GM19452 (cell line): ENCODE measurements around the gene C20orf204.

ENCODE experiments used
- ATAC-seq: cut with Tn5 transposase; IDR thresholded peaks from one replicate; pipeline ENCODE4 v1.9.1; 2021; ENCODE audit not compliant: unreplicated experiment

Gene C20orf204

DNA sequence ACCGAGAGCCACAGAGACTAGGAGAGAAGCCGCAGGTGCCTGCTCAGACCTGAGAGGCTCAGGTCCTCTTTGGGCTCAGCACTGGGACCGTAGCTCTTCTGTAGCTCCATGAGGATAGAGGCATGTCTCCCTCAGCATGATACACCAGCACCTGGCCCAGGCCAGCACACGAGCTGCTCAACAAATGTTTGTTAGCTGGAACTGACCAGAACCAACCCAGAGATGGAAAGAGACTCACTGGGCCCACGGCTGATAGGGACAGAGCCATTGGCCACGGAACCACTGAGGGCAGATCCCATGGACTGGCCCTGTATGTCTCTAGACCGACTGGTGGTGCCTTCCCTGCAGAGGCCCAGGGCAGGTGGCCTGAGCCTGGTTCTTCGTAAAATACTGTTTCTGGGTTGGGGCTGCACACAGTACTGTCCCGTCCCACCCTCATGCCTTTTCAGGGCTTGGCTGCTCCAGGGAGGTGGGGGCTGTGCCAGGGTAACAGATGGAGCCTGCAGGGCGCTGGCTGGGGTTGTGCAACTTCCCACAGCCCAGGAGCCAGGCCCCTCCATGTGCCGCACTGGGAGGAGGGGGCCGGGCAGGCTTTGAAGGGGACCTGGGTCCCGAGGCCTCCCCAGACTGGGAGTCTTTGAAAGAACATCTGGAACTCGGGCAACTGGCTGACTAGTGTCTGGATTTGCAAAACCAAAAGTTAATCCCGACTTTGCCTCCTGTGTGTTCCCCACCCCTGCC lies 5.2 kb downstream of the C20orf204 start:
- ATAC-seq = no peak

DNA sequence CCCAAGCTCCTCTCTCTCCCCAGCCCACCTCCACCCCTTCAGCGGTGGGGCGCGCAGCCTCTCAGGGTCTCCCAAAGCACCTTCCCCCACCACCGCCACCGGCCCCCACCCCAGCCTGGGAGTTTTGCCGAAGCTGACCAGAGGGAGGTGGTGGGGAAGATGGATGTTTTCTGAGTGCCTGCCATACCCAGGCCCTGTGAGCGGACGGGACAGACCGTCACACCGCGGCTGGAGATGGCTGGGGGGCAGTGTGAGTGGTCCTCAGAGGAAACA lies 5.7 kb downstream of the C20orf204 start:
- no peak for ATAC-seq

DNA sequence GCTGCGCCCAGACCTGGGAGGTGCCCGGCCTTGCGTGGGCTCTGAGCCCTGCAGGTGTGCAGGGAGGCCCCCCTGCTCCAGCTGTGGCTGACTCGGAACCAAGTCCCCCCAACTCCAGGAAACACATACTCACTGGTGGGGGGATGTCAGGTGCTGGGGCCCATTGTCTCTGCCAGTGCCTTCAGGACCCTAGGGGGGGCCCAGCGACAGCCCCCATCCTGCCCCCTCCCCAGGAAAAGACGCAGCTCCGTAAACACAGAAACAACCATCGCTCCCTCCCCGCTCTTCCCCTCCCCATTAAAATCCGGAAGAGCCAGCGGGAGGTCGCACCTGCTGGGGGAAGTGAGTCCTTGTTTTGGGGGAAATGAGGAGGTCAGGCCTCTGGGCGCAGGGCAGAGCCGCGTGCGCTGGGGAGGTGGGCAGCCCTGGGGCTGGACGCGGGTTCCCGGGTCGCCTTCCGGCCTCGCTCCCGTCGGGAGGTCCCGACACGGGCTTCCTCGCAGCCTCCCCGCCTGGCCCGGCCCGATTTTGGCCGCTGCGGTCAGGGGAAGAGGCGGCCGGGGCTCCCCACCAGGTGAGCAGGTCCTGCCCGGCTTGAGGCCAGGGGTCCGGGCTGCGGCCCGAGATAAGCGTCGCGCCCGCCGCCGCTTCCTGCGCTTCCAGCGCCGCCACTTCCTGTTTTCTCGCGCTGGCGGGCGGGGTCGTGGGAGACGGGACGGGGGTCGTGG lies 6.2 kb downstream of the C20orf204 start:
- no peak for ATAC-seq

DNA sequence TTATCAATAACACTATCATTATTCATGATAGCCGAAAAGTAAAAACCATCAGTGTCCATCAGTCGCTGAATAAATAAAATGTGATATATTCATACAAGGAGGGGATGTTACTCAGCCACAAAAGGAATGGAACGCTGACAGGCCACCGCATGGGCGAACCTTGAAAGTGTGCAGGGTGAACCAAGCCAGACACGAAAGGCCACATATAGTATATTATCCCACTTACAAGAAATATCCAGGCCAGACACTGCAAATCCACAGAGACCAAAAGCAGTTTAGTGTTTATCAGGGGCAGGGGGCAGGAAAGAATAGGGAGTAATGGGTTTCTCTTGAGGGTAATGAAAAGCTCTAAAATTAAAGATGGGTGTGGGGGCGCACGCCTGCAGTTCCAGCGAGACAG lies 7.8 kb downstream of the C20orf204 start:
- no peak for ATAC-seq

DNA sequence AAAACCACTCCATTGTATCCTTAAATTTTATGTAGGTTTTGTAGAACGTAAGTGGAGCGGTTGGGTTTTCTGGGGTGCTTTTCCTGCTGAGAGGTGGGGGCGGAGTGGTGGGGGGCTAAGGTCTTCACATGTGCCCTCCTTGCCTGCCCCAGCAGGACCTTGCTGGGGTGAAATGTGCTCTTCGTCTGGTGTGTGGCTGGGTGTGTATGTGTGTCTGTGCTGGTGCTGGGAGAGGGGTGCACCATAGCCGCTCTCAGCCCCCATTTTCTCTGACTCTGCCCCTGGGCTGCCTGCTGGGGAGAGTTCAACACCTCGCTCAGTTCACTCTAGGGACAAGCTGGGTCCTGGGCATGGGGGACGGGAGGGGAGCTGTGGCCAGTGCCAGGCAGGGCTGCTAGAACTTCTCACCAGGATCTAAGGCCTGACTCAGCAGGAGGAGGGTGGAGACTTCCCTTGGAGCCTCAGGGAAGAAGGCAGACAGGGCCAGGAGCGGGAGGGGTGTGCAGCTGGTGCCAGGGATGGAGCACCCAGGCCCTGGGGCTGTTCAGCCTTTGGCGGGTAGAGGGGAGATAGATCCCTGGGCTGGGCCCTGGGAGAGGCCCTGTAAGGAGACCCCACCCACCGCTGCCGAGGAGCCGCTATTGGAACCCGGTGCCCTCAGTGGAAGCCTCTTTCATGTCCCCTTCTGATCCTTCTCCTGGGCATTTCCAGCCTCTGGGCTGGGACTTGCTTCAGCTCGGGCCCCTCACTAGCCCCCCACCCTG lies 8.7 kb downstream of the C20orf204 start:
- no peak for ATAC-seq

DNA sequence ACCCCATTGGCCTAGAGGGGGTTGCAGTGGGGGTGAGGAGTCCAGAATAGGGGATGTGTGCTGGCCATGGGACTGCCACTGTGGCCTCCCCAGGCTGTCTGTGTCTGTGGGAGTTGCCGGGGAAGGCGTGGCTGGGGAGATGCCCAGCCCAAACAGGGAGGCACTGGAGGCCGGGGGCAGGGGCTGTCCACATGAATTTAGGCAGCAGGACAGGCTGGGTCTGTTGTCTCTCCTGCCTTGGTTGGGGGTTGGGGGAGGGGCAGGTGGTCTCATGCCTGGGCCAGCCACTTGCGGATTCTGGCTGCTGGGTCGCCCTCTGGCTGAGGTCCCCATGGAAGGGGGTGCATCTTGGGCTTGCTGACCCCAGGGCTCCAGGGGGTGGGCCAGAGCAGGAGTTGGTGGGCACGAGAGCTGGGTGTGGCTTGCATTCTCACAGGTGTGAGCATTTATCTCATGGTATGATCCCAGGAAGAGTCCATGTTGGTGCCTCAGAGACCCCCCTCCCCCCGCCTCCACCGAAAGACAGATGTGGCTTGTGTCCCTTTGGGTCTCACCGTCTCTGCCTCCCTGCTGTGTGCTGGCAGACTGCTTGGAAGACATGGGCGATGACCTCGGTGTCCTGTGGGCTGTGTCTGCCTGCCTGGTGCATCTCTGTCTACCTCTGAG lies 9.5 kb downstream of the C20orf204 start:
- ATAC-seq = no peak

DNA sequence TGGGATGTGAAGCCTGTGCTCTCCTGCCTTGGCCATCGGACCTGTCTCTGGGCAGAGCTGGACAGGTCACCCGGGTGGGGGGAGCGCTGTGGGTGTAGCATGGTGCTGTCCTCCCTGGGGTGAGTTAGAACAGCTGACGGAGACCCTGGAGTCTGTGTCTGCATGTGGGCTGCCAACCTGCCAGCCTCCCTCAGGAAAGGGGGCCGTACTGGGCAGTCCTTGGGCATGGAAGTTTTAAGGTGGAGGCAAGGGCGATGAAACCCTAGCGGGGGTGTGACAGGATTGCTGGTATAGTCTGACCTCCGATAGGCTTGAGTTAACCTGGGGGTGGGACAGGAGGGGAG lies 11.0 kb downstream of the C20orf204 start:
- ATAC-seq = no peak

DNA sequence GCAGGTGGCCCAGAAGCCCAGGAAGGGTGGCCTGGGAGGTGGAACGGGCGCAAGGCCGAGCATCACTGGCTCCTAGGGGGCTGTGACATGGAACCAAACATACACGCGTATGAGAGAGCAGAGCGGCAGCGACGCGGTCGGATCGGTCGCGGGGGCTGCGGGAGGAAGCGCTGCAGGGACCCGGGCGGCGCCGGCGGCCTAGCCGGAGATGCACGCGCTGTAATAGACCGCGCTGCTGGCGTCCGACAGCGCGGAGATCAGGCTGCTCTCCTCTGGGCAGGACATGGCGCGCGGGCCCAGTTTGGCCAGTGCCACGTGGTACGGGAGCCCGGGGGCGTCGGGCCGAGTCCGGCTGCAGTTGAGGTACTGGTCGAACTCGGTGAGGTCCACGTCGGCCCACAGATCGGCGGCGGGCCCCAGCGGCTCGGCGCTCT lies 12.0 kb downstream of the C20orf204 start:
- no peak for ATAC-seq

DNA sequence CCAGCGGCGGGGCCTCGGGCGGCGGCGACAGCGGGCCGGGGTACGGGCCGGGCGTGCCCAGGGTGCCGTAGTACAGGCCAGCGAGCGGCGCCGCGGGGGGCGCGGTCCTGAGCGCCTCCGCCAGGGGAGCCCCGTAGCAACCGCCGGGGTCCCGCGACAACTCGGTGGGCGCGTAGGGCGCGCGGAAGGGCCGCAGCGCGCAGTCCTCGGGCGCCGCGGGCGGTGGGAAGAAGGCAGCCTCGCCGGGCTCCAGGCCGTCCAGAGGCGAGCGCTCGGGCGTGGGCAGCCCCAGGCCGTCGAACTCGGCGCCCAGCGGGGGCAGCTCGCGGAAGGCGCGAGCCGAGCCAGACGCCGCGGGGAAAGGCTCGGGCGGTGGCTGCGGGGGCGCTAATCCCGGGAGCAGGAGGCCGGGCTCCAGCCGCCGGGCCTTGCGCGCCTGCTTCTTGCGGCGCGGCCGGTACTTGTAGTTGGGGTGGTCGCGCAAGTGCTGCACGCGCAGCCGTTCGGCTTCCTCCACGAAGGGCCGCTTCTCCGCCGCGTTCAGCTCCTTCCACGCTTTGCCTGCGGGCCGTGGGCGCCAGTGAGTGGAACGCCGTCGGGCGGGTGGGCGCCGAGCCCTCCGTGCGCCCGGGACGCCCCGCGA lies 12.5 kb downstream of the C20orf204 start:
- no peak for ATAC-seq

DNA sequence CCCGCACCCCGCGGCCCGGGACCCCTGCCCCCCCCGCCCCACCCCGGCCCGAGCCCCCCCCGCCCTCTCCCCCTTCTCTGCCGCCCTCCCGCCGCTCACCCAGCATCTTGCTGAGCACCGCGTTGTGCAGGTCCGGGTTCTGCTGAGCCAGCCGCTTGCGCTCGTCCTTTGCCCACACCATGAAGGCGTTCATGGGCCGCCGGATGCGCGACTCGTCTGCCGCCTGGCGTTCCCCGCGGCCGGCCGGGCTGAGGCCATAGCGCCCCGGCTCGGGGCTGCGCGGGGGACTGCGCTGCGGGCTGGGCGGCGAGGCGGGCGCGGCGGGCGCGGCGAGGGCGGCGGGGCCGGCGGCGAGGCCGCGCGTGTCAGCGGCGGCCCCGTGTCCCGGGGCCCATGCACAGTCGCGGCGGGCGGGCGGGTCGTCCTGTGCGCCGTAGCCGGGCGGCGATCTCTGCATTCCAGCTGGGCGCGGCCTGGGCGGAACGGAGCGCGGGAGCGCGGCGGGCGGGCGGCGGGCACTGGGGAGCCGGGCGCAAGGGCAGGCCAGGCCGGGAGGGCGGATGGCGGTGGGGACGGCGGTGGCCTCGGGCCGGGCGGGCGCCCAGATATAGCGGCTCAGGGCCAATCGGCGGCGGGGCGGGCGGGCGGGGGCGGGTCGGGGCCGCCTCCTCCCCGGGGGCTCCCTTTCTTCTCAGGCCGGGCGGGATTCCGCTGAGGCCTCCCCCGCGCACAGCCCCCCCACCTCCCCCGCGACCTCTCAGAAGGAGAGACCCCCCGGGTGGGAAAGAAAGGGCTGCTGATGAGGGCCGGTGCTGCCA lies 13.3 kb downstream of the C20orf204 start, which contains the start of gene SOX18:
SOX18 (minus strand) TSS at position 580 of the 818 bp plus-strand sequence; CDS start at position 457, 123 bp downstream.
- no peak for ATAC-seq

DNA sequence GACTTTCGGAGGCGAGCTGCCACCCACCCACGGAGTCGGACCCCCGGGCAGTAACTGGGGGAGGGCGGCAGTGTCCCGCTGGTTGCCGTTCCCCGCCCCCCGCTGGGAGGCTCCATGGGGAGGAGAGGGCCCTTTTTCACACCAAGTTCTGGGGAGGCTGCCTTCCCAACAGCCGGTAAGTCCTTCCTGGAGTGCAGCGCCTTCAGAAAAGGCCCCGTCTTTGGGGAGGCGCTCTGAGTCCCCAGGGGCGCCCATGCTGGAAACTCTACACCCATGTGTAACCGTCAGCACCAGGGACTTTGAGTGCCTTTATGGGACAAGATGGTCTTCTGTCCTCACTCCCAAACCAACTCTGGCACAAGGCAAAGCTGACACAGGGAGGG lies 13.9 kb downstream of the C20orf204 start:
- ATAC-seq = no peak

DNA sequence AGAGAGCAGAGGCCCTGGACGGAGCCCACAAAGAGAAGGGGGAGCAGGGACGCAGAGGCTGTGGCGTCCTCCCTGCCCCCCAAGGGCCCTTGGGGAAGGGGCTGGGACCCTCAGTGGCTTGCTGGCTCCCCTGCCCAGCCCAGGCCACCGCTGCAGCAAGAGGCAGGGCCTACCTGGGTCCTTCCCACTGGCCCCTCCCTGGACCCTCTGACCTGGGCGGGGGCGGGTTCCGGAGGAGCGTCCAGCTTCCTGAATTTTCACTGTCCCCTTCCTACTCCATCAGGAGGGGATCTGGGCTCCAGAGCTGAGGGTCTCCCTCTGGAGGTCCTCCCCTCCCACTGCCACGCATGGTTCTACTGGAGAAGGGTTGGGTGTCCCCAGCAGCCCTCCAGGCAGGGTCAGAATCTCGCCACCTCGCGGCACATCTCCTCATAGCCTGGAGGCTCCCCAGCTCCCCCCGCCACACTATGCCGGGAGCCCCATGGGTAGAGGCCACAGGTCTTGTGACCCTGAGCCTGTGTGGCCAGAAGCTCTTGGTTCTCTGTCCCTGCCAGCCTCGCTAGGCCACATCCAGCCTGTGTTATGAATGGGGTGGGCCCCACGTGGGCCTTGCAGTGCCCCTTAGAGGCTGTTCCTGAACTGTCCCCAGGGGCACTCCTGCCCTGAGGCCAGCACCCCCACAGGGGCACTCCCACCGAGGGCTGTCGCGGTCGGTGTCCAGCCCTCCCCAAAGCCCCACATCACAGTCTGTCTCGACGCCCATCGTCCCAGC lies 14.5 kb downstream of the C20orf204 start:
- no peak for ATAC-seq

DNA sequence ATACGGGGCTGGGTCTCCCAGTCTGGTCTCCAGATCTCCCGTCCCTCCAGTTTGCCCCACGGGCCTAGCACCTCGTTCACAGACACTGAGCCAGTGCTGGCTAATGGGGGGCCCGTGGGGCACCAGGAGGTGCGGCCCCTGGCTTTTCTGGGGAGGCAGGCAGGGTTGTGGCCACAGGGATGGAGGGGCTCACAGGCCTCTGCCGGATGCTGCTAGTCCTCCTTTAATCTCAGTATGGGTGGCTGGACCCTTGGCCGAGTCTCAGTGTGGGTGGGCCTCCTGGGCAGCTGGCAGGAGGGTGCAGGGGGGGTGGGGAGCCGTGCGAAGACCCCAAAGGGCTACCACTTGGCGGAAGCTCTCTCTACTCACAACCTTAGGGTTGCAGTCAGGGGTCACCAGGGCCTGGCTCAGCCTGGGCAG lies 15.1 kb downstream of the C20orf204 start:
- ATAC-seq = no peak

DNA sequence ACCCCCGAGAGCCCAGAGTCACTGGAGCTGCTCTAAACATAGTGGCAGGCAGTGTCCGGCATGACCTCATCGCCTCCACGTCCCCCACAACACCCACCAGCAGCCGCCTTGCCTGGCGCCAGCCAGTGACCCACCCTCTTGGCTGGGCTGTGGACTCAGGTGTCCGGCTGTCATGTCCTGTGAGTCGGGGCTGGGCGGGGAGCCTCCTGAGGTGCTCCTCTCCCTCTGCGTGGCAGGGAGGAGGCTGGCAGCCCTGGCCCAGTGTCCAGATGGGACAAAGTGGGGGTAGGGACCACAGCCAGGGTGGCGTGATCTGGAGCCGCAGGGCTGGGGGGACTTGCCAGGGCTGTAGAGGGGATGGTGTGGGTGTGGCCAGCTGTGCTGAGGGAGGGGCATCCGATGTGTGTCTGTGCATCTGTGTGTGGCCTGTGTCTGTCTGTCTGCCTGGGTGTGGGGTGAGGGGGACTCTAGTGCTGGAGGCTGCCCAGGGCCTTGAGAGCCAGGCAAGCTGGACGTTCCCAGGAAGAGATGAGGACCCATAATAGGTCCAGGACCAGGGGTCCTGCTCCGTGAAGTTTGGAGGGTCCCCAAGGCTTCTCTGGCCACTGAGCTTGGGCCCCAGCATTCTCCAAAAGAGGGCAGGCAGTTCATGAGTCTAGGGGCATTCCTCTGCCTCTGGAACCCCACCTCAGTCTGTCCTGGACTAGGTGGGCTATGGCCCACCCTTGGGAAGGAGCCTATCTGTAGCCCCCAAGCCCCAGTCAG lies 15.8 kb downstream of the C20orf204 start:
- no peak for ATAC-seq

DNA sequence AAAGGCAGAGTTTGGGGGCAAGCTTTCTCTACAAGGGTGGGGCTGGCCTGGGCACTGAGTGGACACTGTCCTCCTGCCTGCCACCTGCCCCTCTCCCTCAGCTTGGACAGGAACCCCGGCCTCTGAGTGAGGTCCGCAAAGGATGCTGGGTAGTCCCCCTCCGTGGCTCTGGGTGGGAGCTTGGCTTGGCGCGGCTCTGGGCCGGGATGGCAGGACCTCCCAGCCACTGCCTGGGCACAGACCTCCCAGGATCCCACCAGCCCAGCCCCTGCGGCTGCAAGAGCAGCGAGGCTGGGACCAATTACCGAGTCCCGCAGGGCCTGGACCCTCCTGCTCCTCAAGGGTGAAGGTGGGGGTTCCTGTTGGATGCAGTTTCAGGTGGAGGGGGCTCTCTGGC lies 16.3 kb downstream of the C20orf204 start:
- no peak for ATAC-seq

DNA sequence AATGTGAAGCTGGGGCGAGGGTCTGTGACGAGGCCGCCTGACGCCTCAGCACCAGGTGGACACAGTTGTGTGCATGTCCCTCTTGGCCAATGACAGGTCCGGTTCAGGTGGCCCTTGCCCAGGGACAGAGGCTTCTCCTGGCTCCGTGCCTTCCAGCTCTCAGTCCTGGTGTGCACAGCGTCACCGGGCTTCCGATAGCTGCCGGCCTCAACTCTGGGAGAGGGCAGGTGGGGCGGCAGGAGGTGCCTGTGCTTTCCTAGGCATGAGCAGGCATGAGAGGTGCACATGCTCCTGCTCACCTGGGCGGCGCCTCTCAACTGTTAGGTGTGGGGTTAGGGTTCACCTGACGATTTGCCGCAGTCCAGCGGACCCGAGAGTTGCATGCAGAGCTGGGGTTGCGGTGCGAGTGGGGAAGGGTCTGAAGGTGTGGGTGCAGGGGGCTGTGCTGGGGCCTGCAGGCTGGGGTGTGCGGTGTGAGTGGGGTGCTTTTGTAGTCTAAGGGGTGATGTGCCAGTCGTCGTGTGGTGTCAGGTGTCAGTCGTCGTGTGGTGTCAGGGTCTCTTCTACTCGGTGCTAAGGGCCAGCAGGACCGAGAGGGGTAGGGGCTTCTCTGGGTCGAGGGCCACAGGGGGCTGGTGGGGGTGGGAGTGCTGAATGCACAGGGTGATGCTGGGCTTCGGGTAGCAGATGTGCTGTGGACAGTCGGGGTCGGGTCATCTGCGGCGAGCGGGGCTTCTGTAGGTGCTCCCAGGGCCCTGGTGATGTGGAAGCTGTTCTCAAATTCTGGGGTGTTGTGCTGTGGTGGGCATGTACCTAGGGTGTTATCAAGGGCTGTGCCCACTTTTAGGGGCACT lies 17.2 kb downstream of the C20orf204 start:
- no peak for ATAC-seq

DNA sequence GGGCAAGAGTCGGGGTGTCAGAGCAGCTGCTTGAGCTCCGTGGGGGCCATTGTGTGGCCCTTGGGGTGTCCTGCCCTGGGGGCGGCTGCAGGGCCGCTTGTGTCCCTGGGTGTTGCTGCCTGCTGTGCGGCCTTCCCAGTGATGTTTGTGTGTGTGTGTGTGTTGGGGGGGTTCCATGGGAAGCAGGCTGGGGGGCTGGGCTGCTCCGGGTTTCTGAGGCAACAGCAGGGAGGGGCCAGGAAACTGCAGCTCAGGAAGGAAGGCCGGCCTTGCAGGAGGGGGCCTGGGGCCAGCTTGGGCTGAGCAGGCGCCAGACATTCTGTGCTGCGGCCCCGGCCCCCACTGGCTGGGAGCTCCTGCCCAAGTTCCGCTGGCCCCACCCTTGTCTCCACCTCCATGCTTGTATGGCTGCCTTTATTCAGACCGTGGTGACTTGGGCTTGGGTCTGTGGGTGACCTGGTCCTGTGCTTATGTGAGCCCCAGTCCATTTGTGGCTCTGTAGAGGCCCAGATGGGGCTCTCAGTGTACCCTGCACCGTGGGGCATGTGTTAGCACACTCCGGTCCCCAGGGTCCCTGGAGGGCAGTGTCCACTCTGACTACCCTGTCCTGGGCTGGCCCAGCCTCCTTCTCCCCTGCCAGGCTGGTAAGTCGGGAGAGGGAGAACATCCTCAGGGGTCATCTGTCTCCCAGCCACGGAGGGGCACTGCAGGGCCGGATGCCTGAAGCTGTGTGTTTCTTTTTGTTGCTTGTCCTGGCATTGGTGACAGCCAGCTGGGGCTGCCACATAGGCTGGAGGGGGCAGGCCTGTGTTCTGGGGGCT lies 18.1 kb downstream of the C20orf204 start:
- ATAC-seq = no peak
